Activated CD8-positive, alpha-beta memory T cell treated with anti-CD3 and anti-CD28 coated beads for 48 hours (primary cell): ENCODE measurements around the gene TUBB1.
"Not testable (repeated sequence)": the region's sequence is repeated elsewhere in the genome, so short reads cannot be mapped to it uniquely, and the experiment has no call there.

Source experiments
- DNase-seq, 3 experiments: peaks; one replicate each; pipeline ENCODE4 v3.0.0-alpha.2; 2020; ENCODE audit warnings: low read depth in 2 of 3, low spot score in 2 of 3

The TUBB1 gene

GRCh38 chr20:59005523-59006166 is 13.6 kb upstream of the TUBB1 start:
- DNase-seq, result no peak

GRCh38 chr20:59006167-59006863 is 12.9 kb upstream of the TUBB1 start:
- DNase-seq, result no peak

- DNase-seq, result peak in 1 of 3 experiments; percentile 29
Observed at GRCh38 chr20:59006864-59007664, 12.2 kb upstream of the TUBB1 start, which contains the start of gene CTSZ. TSS of gene CTSZ (minus strand) at chr20:59007254. CDS start at chr20:59007128, 126 bp downstream.

GRCh38 chr20:59007665-59008511 is 11.3 kb upstream of the TUBB1 start:
- no peak for DNase-seq

DNA sequence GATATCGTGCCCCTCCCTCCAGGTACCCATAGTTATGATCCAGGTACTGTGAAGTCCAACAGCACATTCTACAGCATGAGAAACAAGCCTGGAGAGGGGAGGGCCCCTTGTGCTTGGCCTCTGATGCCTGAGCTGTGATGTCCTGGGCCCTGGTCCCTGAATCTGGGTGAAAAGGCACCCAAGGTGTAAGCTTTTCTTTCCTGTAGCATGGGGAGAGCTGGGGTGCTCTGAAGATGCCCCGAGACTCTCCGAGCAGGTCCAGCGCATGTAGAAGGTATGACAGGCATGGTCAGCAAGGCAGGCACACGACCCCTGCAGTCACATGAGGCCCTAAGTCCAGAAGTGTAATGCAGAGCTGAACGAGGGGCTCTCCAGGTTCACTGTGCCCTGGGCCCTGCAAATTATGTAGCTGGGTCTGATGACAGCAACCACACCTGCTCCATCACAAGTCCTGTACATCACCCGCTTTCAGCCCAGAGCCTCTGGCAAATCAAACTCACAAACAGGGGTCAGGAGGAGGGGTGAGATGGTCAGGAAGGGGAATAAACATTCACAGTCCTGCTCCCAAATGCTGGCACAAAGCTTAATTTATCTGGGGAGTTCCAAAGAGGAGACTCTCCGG is 10.4 kb upstream of the TUBB1 start:
- no peak for DNase-seq

- no peak for DNase-seq
Observed at GRCh38 chr20:59010321-59010994, 8.8 kb upstream of the TUBB1 start.

DNA sequence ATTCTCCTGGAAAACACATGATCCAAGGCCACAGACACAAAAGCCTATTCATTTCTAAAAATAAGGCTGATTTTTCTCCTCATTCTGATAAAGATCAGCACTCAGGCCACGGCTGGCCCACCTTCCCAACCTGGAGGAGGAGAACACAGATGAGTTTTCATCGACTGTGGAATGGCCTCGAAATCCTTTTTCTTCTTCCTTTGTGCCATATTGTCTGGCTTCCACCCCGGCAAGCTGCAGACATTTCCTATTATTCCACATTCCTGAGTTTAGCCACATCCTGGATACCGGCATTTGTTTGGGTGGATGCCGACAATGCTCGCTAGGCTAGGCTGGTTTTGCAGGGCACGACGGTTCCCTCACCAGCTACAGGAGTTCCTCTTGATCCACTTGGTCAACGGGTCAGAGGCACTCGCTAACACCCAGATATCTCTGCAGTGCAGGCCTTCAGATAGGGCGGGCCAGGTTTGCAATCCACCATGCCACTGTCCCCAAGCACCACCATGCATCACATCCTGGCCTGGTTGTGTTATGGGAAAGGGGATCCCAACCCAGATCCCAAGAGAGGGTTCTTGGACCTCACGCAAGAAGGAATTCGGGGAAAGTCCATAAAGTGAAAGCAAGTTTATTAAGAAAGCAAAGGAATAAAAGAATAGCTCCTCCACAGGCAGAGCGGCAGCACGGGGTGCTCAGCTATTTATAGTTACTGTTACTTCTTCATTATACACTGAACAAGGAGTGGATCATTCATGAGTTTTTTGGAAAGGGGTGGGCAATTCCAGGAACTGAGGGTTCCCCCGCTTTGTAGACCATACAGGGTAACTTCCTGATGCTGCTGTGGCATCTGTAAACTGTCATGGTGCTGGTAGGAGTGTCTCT is 8.0 kb upstream of the TUBB1 start:
- DNase-seq, result no peak

DNA sequence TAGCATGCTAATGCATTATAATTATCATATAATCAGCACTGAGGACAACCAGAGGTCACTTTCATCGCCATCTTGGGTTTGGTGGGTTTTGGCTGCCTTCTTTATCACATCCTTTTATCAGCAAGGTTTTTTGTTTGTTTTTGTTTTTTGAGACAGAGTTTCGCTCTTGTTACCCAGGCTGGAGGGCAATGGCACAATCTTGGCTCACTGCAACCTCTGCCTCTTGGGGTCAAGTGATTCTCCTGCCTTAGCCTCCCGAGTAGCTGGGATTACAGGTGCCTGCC is 7.4 kb upstream of the TUBB1 start:
- DNase-seq, result not testable (repeated sequence)

GRCh38 chr20:59013031-59013951 is 5.9 kb upstream of the TUBB1 start:
- DNase-seq, result no peak

DNA sequence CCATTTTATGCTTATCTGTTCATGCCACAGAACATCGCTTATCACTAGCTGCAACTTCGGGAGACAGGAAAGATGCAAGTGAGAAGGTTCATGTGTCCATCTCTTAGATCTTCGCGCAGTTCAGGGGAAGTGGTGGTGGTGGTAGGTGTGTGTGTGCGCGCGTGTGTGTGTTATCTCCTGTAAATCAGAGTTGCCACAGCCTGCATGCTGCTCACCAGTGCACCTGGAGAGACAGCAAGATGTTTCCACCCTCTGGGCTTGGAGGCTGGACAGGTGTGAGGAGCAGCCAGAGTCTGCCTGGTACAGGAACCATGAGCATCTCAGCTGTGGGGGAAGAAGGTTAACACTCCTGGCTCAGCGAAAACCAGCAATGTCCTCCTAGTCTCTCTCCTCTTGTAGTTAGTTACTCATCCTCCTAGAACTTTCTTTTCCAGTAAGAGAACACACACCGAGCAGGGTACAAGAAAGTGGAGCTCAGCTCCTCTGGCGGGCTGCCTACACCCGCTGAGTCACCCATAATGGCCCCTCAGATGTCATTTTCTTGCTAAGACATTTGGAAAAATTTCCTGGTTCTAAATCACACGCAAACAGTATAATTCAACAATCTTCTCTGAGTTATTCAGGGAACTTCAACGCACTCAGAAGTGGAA is 5.1 kb upstream of the TUBB1 start:
- no peak for DNase-seq

- DNase-seq, result no peak
Observed at GRCh38 chr20:59014680-59015389, 4.4 kb upstream of the TUBB1 start.

DNA sequence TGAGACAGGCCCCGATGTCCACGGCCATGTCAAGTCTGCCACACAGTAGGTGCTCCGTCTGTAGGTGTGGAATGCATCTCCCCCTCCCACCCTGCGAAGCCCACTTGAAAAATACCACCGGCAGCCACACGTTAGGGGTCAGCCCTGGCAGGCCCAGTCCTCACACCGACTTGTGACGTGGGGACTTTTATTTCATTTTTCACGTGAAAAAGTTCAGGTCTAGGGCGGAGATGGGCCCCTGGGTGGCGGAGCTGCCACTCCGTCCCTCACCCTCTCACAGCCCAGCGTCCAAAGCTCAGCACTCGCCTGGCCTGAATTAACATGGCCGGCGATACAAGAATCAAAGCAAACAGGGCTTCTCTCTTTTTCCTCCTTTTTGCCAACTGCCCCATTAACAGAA is 3.8 kb upstream of the TUBB1 start:
- DNase-seq, result no peak

DNA sequence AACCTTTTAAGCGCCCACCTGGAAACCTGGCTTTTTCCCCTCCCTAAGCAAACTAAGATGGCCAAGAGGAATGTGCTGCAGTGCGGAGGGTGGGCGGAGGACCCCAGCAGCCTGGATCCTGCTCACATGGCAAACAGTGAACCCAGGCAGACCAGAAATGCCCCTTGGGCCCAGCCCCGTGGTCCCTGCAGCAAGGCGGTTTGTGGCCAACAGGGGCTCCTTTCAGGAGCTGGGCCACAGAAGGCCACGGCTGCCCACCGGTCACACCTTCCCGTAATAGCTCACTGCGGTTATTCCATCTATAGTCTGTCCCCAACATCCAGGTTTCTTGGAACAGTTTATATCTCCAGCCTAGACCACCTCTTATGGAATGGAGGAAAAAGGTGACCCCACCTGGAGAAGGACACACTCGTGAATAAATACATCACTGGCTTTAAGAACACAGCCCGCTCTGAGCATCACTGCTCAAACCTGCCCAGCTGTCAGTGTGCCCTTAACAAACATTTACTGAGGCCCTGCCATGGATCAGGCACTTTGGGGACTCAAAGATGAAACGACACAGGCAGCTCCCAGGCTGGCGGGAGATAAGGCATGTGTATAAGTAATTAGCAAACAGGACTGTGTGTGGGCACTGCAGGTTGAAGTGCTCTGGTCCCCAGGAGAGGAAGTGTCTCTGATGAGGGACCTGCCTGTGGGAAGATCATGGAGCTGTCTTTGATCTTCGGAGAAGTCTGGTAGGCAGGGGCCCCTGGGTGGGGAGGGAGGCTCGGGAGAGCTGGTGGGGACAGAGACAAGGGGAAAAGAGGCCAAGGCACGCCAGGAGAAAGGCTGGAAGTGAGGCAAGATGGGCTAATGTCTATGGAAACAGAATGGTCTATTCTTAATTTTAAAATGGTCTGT is 3.2 kb upstream of the TUBB1 start:
- DNase-seq, result no peak

GRCh38 chr20:59016795-59017492 is 2.3 kb upstream of the TUBB1 start:
- DNase-seq, result no peak

- no peak for DNase-seq
Observed at GRCh38 chr20:59017493-59018231, 1.6 kb upstream of the TUBB1 start.
